ELF-1 (cell line): ENCODE data around the gene DDRGK1.
"Not testable (repeated sequence)": the region's sequence is repeated elsewhere in the genome, so short reads cannot be mapped to it uniquely, and the experiment has no call there.

ENCODE experiments used
- DNase-seq: peaks from one replicate; pipeline ENCODE4 v3.0.0-alpha.2; 2016; ENCODE audit warnings: low read depth, low spot score

DDRGK1 gene

DNA sequence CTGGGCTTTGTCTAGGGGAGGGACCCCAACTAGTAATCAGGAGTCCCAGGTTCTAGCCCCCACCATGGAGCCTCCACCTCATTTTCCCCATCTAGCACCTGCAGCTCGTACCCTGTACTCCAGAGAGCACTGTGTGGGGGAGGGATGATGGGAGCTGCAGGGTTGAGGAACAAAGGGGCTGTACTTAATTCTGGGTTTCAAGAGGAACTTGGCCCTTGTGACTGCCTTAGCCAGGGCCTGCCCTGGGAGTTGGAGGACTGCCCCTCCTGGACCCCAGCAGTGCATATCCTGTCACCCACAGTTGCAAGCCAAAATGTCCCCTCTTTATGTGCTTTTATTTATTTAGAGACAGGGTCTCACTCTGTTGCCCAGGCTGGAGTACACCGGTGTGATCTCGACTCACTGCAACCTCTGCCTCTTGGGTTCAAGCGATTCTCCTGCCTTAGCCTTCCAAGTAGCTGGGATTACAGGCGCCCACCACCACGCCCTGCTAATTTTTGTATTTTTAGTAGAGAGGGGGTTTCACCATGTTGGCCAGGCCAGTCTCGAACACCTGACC is 11.0 kb upstream of the DDRGK1 start:
- DNase-seq = not testable (repeated sequence)

DNA sequence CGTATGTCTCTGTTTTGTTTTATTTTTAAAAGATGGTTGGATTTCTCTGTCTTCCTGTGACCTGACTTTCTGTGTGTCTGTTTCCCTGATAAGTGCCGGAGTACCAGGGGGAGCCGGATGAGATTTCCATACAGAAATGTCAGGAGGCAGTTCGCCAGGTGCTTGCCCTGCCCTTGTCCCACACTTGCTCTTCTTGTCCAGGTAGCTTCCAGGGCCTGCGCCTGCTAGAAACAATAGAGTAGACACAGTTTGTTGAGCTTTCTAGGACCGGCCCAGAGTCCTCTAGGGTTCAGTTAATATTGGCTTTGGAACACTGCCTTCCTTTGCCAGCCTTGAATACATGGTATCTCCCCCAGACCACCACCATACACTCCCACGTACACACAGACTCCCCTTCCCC is 8.7 kb upstream of the DDRGK1 start:
- no peak for DNase-seq

GRCh38 chr20:3210346-3210745 is 5.9 kb upstream of the DDRGK1 start:
- no peak for DNase-seq

GRCh38 chr20:3209946-3210317 is 5.5 kb upstream of the DDRGK1 start:
- no peak for DNase-seq

GRCh38 chr20:3209257-3209945 is 4.9 kb upstream of the DDRGK1 start, which contains the start of gene ITPA:
TSS of gene ITPA (plus strand) at chr20:3209498. CDS start at chr20:3209552, 54 bp downstream.
- DNase-seq = peak; percentile 61

DNA sequence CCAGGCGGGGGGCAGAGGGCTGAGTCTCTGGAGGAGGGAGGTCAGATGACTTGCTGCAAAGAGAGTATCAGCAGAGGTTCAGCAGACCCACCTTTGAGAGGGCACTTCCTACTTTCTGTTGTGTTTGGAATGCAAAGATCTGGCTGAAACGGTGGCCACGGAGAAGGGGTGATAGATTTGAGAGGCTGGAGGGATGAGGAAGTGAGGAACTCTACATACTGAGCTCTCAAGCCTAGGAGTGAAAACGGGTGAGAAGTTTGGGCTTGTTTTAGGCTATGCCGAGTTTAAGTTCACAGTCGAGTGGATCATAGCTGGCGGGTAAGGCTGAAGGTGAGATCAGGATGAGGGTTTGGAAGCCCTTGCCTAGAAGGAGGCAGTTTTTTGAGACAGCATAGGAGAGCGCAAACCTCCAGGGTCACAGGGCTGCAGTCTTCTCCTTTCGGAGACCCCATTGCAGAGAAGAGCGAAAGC is 4.3 kb upstream of the DDRGK1 start:
- DNase-seq = peak; percentile 21

GRCh38 chr20:3203315-3204123 is 963 bp downstream of the DDRGK1 start:
- peak; percentile 23 for DNase-seq

DNA sequence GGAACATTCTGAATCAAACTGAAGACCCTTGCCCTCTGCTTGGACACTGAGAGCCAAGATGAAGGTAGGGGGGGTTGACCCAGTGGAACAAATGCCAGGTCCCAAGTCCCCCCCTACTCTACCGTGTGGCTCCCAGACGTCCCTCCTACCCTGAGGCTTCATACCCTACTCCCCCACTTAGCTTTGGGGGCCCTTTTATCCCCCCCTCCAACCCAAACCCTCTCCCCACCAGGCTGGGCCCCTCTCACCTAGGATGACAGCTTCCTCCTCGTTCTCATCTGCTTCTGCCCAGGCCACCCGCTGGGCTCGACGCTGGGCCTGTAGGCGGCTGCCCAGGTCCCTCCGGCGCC is 1.5 kb downstream of the DDRGK1 start:
- no peak for DNase-seq

DNA sequence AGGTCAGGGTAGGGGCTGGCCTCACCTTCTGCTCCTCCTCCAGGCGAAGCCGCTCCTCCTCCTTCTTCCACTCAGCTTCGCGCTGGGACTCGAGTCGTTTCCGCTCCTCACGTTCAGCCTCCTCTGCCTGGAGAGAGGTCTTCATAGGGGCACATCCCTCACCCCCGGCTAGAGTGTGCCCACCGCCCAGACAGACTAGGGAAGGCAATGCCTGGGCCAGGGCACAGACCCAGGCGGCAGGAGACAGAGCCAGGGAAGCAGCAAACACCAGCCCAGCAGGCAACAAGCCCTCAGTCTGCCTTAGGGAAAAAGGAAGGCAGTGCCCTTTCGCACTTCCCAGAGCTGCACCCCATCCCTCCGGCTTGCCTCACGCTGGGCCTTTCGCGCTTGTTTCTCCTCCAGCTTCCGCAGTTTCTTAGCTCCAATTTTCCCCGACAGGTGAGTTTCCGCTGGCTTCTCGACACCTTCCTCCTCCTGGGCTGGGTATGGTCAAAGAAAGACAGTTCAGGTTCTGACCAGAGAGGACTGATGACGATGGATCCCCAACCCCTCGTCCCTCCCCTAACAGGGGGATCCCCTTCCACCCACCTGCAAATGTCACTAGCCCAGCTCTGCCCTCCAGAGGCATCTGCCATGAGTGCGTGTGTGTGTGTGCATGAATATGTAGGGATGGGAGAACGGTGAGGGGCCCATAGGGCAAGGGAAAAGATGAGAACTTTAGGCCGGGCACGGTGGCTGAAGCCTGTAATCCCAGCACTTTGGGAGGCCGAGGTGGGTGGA is 4.3 kb downstream of the DDRGK1 start:
- no peak for DNase-seq

DNA sequence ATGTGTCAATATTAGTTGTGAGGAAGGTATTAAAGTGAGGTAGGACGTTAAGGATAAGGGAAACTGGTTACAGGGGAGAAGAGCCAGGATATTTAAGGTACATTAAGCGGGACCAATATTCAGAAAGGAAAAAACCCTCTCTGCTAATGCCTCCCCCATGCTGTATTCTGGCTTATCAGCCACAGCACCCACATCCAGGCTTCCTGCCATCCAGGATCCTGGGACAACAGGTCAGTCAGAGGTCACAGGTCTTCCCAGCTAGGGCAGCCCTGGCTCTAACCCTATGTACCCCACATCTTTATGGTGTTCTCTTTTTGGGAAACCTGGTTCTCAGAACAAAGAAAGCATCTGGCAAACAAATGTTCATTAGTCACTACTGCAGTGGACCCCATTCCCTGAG is 5.3 kb downstream of the DDRGK1 start:
- no peak for DNase-seq

DNA sequence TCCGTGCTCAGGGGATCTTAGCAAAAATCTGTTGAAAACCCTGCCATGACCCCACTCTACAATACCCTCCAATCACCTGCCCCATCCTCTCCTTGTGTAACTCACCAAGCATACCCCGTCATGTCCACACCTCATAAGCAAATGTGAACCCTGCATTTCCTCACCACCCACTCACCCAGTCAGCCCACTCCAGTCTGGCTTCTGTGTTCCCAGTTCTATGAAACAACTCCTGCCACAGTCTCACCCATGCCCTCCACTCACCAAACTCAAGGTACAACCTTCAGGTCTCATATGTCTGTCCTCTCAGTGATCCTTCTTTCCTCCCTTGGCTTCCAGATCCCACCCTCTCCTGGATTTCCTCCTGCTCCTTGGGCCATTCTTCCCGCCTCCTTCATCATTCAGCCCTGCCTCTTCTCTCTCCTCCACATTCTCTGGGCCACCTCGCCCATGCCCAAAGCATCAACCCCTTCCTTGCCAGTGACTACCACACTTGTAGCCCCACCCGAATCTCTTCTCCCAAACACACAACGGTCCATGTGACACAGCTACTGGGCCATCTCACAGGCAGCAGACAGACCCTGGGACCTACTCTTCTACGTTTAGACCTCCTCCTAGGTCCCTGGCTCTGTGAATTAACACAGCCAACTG is 8.8 kb downstream of the DDRGK1 start:
- no peak for DNase-seq

DNA sequence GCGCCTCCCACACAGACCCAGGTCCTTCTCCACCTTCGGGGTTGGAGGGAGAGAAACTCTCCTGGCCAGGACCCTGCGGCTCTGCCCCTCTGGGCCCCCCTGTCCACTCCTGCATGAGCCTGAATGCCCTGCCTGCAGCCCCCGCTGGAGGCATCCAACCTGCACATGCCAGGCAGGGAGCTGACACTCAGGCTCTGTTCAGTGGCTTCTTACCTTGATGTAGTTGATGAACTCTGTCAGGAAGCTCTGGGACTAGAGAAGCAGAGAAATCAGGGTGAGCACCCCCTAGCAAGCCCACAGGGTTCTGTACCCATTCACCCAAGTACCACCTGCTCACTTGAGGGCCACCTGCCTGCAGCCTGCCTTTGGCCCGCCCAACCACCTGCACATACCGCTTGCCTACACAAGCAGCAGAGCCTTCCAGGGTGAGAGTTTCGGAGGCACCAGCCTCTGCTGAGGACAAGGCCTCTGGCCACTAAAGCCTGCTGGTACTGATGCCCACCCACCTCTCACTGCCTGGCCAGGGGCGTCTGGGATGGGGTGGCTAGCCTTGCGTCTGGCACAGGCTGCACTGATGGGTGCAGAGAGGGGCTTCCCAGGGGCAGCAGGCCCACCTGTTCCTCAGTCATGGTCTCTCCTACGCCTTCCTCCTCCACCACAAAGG is 9.7 kb downstream of the DDRGK1 start:
- no peak for DNase-seq

- no peak for DNase-seq
Observed at GRCh38 chr20:3193806-3194616, 10.5 kb downstream of the DDRGK1 start.

DNA sequence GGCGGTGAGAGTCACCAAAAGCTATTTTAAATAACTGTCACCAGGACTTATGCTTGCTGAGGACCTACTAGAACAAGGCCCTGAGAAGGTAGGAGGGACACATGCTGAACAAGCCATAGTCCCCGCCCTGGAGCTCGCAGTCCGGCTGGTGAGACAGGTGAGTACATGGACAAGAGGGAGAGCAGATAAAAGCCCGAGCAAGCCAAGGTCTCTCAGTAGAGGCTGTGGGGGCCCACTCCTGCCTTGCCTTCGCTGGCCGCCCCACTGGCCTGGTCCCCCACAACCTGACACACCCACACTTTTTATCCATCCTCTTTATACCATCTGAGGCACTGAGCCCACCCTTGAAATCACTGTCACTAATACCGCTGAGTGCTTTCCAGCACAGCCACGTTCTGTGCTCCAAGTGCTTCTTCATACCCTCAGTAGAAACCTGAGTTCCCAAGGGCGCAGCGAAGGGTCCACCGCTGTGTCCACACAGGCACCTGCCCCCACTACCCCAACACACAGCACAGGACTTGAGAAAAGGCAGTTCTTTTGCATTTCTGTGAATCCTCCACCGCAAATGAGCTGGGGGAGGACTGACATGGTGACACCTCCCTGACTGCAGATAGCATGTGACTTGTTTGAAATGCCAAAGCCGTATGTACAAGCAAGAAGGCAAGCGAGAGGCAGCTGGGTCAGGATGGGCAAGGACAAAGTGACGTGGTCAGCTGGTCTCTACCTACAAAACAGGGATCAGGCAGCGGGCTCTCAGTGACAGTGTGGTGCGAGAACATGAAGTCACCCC is 12.1 kb downstream of the DDRGK1 start:
- no peak for DNase-seq

- peak; percentile 13 for DNase-seq
Observed at GRCh38 chr20:3190681-3191111, 13.8 kb downstream of the DDRGK1 start.

DNA sequence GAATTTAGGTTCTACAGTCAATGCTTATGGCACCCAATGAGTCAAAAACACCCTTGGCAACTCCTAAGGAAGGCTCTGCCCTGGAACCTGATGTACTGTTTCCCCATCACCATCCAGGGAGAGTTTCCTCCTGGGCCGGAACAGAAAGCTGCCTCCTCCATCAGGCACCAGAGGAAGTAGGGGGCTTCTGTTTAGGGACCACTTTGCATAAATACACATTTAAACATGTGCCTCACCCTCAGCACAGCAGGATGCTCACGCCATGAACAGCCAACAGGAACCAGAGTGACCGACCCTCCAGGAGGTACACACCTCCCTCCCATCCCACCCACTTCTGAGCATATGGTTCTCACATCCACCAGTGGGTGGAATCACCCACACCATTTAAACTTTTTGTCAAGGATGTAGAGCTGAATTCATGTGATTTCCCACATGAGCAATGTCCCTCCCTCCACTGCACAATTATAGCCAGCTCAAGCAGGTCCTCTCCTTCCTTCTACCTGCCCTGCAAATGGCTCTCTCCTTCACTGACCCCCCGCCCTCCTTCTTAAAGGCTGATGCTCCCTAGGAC is 14.8 kb downstream of the DDRGK1 start:
- no peak for DNase-seq

GRCh38 chr20:3188823-3189413 is 15.6 kb downstream of the DDRGK1 start:
- no peak for DNase-seq

- DNase-seq = not testable (repeated sequence)
Observed at GRCh38 chr20:3187861-3188260, 16.6 kb downstream of the DDRGK1 start.
